Sigmoid colon (tissue), 4 donors: Measurements from ENCODE around the gene GOLGA8R.
"Not testable (repeated sequence)": the region's sequence is repeated elsewhere in the genome, so short reads cannot be mapped to it uniquely, and the experiment has no call there.

ENCODE experiments used
- EP300 ChIP-seq, 4 donors: sonication (generic); formaldehyde crosslinking; IDR thresholded peaks; one replicate each; pipeline ENCODE4 v1.6.1; 2017; ENCODE audit warnings: antibody characterized with exemption in 4 of 4
- POLR2A ChIP-seq, 2 donors: fragments of 450-650 bp; IDR thresholded peaks; one replicate each; pipeline ENCODE4 v1.6.1; 2016; ENCODE audit warnings: antibody characterized with exemption in 2 of 2, mild to moderate bottlenecking in 2 of 2, moderate library complexity in 2 of 2
- POLR2AphosphoS5 ChIP-seq, 4 donors: sonication (generic); formaldehyde crosslinking; IDR thresholded peaks; one replicate each; pipeline ENCODE4 v1.6.1; 2017; ENCODE audit warnings: antibody characterized with exemption in 4 of 4
- TF ChIP-seq, protein P1 (sequence below), 4 experiments: fragments of 450-650 bp in 3 of 4; fragments of 200-600 bp in 1 of 4; IDR thresholded peaks; one replicate each; pipeline ENCODE4 v1.5.1; 2016 to 2019; ENCODE audit warnings: antibody characterized with exemption in 4 of 4, mild to moderate bottlenecking in 3 of 4, moderate library complexity in 2 of 4

DNA sequence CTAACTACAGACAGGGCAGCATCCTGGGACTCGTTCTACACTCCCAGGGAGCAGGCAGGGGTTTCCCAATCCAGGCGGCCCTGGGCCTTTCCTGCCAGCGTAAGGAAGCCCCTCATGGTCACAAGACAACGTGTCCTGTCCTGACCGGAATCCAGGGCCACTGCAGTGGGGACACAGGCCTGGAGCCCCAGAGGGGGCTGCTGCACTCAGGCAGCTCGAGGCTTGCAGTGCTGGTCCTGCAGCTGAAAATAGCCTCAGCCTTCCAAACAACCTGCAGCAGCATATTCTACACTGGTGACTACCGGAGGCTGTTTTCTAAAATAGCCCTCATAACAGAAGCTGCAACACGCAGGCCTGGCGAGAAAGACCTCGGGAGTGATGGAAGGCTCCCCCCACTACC lies 39.2 kb downstream of the GOLGA8R start:
- not testable (repeated sequence) for TF ChIP-seq EP300, POLR2A, POLR2AphosphoS5 (IDR thresholded peaks at IDR 0.05)
- TF ChIP-seq, protein P1, sequence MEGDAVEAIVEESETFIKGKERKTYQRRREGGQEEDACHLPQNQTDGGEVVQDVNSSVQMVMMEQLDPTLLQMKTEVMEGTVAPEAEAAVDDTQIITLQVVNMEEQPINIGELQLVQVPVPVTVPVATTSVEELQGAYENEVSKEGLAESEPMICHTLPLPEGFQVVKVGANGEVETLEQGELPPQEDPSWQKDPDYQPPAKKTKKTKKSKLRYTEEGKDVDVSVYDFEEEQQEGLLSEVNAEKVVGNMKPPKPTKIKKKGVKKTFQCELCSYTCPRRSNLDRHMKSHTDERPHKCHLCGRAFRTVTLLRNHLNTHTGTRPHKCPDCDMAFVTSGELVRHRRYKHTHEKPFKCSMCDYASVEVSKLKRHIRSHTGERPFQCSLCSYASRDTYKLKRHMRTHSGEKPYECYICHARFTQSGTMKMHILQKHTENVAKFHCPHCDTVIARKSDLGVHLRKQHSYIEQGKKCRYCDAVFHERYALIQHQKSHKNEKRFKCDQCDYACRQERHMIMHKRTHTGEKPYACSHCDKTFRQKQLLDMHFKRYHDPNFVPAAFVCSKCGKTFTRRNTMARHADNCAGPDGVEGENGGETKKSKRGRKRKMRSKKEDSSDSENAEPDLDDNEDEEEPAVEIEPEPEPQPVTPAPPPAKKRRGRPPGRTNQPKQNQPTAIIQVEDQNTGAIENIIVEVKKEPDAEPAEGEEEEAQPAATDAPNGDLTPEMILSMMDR (IDR thresholded peaks at IDR 0.05), result not testable (repeated sequence)
